ENCODE measurements around the gene LRRC37A3.
"Not testable (repeated sequence)": the region's sequence is repeated elsewhere in the genome, so short reads cannot be mapped to it uniquely, and the experiment has no call there.

The LRRC37A3 gene

DNA sequence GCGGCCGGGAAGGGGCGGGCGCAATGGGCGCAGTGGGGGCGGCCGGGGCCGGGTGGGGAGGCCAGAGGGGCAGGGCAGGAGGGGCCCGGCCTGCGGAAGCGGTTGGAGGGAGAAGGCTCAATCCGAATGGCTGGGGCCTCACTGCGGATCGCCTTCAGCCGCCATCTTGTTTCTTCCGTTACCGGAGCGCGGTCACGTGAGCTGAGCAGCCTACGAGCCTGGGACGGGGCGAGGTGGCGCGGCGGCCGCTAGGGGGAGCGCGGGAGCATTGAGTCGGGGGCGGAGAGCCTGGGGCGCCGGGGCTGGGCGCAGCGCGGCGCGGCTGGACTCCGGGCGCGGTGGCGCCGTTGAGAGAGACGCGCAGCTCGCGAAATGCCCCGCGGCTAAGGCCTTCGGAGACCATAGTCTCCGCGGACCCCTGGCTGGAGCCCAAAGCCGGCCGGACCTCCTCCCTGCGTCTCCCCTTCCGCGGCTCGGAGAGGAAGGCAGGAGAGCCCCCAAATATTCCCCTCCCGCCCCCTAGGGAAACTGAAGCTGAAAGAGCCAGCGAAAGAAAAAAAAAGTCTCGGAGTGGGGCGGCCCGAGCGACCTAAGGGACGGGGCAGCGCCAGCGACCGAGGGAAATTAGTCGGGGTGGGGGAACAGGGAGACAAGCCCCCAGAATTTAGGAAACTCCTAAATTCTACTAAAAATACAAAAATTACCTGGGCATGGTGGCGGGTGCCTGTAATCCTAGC, at the start of gene LRRC37A3:
Gene LRRC37A3, minus strand, starts transcription at position 190 of the 737 bp plus-strand sequence. CDS start 22,221 bp downstream, outside the sequence.
- not testable (repeated sequence) for FAIRE-seq

DNA sequence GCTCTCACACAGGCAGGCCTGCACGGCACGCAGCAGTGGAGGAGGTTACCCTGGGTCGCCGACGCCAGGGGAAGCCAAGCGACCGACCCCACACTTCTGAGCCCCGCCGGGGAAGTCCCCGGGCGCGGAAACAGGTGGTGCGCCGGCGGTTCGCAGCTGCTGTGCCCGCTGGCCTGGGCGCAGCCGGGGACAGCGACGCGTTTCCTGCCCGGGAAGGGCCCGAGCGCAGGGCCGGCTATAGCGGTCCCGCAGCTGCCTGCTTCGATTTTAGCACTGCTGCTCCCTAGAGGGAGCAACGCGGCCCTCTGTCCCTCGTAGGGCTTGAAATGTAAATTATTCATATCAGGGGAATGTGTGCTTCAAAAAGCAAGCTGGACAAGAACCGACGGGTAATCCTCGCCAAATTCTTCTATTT, 46.6 kb upstream of the LRRC37A3 start:
- not testable (repeated sequence) for FAIRE-seq

DNA sequence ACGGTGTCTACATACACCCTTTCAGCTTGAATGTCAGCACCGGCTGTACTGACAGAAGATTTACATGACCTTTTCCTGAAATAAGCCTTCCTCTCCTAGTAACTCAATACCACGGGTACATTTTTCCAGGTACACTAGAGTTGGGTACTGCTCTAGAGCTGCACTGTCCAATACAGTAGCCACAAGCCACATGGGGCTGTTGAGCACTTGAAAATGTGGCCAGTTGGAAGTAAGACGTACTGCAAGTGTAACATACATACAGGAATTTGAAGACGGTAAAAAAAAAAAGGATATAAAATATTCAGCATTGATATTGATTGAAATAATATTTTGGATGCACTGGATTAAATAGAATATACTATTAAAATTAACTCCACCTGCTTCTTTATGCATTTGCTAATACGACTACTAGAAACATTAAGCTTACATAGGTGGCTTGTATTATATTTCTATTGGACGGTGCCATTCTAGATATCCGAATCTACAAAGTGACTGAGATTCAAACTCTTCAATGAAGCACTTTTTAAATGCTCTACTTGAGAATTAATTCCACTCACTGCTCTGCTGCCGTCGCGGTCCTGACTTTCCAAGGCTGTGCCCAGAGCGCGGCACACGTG, 46.1 kb upstream of the LRRC37A3 start:
- FAIRE-seq, result not testable (repeated sequence)

DNA sequence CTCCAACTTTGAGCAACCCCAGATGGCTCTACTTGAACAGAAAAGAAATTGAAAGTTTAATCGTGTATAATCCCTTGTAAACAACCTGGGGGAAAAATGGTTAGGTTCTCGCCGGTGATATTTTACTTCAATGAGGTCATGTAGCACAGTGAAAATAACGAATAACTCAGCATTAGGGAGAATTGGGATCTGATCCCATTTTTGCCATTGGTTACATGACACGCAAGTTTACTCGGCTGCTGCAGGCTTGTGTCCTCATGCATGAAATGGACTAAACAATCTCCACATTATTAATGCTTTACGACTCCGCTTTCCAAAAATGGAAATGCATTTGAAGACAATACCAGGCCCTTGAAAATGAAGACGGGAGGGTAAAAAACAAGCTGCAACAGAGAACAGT, 45.5 kb upstream of the LRRC37A3 start:
- FAIRE-seq, result no peak

DNA sequence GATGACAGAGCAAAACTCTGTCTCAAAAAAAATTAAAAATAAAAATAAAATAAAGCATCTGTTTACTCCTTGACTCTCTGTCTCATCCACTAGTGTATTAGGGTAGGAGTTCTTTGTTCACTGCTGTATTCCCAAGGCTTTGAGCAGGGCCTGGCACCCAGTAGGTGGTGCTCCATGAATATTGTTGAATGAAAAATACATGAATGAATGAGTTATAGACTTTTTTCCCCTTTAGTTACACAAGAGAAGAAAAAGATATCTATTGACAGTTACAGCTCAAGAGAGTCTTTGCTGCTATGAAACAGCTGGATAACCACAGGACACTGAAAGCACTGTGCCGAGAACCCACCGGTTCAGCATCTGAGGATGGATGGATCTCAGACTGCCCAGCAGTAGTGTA, 44.5 kb upstream of the LRRC37A3 start:
- not testable (repeated sequence) for FAIRE-seq

DNA sequence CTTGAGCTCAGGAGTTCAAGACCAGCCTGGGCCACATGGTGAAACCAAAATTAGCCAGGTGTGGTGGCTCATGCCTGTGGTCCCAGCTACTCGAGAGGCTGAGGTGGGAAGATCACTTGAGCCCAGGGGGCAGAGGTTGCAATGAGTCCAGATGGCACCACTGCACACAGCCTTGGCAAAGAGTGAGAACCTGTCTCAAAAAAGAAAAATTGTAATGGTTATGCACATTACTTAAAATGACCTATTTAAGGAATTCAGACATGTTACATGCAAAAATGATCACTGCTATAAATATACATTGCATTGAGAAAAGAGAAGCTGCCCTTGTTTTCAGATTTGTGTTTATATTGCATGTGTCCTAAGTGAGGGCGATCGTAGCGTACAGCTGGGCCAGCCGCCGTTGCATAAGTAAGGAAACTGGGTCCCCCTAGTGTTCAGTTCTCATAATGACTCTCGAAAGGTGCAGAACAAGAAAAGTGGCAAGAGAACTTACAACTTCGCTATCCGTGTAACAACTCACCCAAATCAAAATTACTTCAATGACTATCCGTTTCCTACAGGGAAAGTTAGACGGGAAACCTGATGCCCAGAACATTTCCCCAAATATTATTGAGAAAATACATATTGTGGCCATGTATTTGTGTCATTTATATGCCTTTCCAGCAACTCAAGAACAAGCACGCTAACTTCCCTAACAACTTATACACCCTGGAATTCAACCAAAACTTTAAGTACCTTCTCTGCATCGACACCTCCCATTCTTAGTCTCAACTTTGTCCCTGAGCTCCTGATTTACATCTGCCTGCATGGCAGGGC, 42.5 kb upstream of the LRRC37A3 start:
- not testable (repeated sequence) for FAIRE-seq

DNA sequence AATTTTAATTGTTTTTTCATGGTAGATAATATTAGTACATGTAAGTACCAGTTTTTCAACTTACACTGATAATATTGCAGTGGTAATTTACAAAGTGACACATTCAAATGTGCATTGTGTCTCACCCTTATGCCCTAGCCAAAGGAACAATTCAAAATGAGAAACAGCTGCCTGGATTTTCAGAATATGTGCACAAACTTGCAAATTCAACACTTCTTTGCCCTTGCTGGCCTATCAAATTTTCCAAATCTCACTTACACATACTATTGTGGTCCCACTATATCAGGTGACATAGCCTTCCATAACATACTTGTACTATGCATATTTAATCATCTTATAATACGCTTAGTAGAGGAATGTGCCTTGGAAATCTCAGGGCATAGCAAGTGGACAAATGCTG, 32.6 kb upstream of the LRRC37A3 start:
- no peak for FAIRE-seq

DNA sequence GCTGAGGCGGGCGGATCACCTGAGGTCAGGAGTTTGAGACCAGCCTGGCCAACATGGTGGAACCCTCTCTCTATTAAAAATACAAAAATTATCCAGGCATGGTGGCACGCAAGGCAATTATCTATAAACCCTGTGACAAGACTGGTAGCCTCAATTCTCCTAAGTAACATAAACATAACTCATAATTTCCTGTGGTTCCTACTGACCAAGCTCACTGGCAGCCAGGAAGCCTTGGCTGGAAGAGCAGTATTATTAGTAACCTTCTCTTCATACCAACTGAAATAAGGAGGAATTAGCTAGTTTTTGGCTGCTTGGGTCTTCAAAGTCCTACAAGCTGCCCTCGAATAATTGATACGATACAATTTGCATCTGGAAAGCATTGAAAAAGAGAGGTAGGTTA, 31.6 kb upstream of the LRRC37A3 start:
- no peak for FAIRE-seq

DNA sequence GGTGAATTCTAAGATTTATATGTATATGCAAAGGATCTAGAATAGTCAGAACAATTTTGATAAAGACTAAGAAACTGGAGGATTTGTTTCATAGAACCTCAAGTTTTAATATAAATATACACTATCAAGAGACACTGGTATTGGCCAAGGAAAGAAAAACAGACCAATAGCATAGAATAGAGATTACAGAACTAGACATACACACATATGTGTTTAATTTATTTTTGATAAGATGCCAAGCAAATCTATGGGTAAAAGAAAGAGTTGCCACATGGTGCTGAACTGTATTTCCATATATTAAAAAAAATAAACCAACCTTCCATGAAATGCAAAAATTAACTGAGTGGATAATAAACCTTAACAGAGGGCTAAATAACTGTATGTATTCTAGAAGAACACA, 27.9 kb upstream of the LRRC37A3 start:
- no peak for FAIRE-seq

DNA sequence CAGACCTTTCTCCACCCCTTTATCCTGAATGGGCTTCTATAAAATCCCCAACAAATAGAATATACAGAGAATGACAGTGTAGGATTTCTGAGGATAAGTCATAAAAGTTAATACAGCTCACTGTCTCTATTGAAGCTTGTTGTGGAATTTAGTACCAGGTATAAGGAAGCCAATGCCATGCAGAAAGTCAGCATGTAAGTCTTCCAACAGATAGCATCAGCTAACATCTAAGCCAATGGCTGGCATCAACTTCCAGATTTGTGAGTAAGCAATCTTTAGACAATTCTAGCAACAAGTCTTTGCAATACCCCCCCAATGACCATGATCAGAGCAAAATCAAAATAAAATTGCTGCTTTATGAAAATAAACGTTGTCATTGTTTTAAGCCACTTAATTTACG, 22.5 kb upstream of the LRRC37A3 start:
- FAIRE-seq, result no peak

DNA sequence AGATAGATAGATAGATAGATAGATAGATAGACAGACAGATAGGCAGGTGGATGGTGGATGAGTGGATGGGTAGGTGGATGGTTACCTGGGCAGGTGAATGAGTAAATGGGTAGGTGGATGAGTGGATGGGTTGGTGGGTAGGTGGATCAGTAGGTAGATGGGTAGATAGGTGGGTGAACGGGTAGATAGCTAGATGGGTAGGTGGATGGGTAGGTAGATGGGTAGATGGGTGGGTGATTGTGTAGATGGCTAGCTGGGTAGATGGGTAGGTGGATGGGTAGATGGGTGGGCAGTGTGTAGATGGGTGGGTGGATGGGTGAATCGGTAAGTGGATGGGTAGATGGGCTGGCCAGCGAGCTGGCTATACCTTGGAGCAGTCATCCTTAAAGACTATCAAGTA, 21.8 kb upstream of the LRRC37A3 start:
- no peak for FAIRE-seq

DNA sequence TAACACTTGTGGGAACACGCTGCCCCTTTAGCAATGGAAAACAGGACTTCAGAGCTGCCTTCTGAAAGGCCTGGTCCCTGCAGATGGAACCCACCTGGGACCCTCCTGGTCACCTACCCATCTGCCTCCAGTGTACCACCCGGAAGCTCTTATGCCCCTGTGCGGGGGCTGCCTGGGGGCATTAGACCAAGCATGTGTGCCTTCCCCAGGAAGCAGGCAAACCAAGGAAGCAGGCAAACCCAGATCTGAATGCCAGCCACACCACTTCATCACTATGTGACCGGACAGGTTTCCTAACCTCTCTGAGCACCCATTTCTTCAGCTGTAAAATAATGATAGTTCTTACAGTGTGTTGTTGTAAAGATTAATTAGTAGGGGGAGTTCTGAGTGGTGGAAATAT, 20.8 kb upstream of the LRRC37A3 start:
- no peak for FAIRE-seq

DNA sequence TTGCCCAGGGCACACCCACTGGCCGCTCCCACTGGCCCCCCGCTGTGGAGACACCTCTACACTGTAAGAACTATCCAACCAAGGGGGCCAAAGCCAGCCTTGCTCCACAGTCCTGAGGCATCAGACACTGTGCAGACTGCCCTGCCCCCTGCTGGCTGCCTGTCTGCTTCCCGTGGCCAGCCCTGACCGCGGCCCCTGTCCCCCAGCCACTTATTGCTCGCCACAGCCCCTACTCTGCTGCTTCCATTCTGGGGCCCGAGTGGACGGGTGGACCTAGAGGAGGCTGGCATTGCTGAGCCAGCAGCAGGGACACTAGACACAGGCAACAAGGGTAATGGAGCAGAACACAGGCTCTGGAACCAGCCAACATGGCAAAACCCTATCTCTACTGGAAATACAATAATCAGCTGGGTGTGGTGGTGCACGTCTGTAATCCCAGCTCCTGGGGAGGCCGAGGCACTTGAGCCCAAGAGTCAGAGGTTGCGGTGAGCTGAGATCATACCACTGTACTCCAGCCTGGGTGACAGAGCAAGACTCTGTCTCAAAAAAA, 19.7 kb upstream of the LRRC37A3 start:
- no peak for FAIRE-seq

DNA sequence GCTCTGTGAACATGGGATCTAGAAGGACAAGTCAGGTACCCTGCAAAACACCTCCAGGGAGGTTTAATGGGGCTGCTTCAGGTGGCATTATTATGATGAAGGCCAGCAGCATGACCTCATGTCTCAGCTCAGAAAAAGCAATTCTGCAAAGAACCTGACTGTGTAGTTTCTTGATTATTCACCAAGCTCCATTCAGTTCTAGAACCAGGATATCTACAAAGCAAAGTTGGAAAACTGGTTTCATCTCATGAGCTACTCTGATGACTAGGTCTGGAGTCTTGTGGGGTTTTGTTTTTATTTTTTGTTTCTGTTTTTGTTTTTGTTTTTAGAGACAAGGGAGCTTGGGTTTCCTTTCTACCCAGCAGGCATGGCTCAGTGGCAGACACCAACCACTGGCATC, 19.0 kb upstream of the LRRC37A3 start:
- FAIRE-seq, result no peak

DNA sequence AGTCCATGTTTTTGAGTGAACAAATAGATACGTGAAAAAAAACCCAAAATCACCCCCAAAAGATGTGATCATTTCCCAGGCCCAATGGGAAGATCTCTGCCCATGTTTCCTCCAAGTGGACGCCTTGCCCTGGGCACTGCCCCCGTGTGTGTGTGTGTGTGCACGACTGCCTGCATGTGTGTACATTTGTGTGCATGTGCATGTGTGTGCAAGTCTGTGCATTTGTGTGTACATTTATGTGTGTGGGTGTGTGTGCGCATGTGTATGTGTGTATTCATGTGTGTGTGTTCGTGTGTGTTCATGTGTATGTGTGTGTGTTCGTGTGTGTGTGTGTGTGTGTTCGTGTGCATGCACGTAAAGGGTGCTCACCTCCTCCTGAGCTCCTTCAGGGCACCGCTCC, 16.8 kb upstream of the LRRC37A3 start:
- FAIRE-seq, result no peak

DNA sequence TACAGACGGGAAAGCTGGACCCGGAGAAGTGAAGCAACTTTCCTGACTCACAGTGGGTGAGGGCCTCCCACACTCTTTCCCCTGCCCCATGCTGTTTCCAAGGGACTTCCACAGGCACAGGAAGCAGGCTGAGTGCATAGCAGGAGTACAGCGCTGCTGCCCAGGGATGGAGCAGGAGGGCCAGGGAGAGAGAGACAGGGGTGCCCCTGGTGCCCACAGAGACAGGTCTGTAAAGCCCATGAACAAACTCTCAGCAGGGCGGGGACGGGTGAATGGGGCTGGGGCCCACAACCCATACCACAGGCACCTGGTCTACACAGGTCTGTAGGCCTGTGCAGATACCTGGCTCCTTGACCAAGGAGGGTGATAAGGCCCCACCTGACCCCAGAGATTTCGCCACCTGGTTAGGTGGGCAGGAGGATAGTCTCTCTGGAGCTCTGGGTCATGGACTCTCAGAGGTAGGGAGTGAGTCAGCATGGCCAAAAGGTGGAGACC, 15.1 kb upstream of the LRRC37A3 start:
- not testable (repeated sequence) for FAIRE-seq

DNA sequence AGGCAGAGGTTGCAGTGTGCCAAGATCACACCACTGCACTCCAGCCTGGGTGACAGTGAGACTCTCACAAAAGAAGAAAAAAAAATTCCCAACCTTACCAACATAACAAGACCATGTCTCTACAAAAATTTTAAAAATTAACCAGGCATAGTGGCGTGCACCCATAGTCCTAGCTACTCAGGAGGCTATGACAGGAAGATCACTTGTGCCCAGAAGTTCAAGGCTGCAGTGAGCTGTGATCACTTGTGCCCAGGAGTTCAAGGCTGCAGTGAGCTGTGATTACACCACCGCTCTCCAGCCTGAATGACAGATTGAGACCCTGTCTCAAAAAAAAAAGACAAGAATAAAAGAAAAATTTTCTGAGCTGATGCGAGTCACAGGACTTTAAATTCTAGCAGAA, 13.6 kb upstream of the LRRC37A3 start:
- FAIRE-seq, result not testable (repeated sequence)

DNA sequence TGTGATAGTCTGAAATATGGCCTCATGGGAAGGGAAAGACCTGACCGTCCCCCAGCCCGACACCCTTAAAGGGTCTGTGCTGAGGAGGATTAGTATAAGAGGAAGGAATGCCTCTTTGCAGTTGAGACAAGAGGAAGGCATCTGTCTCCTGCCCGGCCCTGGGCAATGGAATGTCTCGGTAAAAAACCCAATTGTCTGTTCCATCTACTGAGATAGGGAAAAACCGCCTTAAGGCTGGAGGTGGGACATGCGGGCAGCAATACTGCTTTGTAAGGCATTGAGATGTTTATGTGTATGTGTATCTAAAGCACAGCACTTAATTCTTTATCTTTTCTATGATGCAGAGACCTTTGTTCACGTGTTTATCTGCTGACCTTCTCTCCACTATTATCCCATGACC, 11.1 kb upstream of the LRRC37A3 start:
- not testable (repeated sequence) for FAIRE-seq

DNA sequence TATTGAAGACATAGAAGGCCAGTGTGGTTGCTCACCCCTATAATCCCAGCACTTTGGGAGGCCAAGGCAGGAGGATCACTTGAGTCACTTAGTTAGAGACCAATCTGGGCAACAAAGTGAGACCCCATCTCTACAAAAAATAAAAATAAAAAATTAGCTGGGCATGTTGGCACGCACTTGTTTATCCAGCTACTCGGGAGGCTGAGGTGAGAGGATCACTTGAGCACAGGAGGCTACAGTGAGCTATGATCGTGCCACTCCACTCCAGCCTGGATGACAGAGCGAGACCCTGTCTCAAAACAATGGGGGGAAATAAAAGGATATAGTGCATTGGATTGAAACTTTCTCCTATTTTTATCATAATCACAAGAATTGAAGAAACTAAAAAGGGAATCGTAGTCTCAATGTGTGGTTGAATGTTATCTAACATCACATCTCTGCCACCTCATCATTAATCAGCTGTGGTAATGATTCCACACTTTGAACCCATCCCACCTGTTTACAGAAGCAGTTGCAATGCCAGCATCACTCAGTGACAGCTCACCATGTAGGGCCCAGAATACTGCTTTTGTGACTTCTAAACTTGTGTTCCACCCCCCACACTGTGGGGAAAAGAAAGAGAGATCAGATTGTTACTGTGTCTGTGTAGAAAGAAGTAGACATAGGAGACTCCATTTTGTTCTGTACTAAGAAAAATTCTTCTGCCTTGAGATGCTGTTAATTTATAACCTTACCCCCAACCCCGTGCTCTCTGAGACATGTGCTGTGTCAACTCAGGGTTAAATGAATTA, 10.3 kb upstream of the LRRC37A3 start:
- FAIRE-seq, result not testable (repeated sequence)

DNA sequence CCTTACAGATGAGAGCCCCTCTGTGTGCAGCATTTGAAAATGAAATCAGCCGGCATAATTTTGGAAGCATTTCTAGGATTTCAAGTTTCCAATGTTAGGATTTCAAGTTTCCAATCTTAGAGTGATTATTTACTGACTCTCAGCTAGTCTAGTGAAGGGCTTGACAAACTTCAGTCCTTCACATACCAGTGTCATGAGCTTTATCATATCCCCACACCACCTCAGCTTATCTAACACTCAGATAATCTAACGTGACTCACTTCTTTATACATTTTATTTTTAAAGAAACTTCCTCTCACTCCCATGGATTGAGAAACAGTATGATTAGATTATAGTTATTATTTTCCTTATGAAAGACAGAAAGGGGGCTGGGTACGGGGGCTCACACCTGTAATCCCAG, 9.4 kb upstream of the LRRC37A3 start:
- FAIRE-seq, result not testable (repeated sequence)

DNA sequence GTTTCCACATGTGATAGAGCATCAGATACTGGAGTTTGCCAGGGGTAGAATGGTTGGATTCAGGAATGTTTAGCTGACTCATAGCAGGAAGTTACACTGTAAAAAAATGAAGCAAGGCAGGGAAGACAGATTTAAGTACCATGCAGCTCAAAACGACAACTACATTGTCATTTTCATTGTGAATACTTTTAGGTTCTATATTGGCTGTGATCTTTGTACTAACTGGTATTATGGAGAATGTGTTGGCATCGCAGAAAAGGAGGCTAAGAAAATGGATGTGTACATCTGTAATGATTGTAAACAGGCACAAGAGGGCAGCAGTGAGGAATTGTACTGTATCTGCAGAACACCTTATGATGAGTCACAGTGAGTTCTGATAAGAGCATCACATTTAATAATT, 8.2 kb upstream of the LRRC37A3 start:
- not testable (repeated sequence) for FAIRE-seq

DNA sequence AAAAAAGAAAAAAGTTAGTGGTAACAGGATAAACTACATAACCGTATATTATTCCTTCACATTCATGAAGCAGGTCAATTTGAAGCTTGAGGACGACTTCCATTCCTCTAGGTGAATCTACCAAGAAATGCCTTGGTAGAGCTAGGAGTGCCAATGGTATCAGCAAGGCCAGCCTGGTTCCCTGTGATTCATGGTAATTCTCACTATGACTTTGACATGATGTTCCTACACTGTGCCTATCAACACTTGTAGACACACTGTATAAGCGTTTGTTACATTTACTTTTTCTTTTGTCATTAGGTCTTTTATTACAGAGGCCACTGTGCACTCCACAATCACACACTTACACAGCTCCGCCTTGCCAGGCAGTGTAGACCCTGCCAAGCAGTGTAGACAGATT, 7.2 kb upstream of the LRRC37A3 start:
- not testable (repeated sequence) for FAIRE-seq

Data from colon (tissue), 2 donors.